PFSK-1 (cell line): Measurements from ENCODE around the gene GPLD1.

Experiments
- FOXP2 ChIP-seq: optimal IDR thresholded peaks from 2 replicates; pipeline ENCODE3; 2011; ENCODE audit warnings: borderline replicate concordance, control low read depth, inconsistent platforms; ENCODE audit not compliant: insufficient read depth; ENCODE audit errors: extremely low read length, extremely low read depth
- POLR2AphosphoS5 ChIP-seq: IDR thresholded peaks from 2 replicates; pipeline ENCODE4 v1.6.1; 2012; ENCODE audit warnings: low read depth, mild to moderate bottlenecking, control low read depth, low read length, moderate library complexity
- SIN3A ChIP-seq: IDR thresholded peaks from 2 replicates; pipeline ENCODE4 v1.6.1; 2012; ENCODE audit warnings: mild to moderate bottlenecking, low read length, moderate library complexity, borderline replicate concordance; ENCODE audit not compliant: insufficient read depth
- TAF1 ChIP-seq: IDR thresholded peaks from 2 replicates; pipeline ENCODE4 v1.6.1; 2012; ENCODE audit warnings: low read length, control low read depth, borderline replicate concordance; ENCODE audit not compliant: insufficient read depth
- TF ChIP-seq, protein P1 (sequence below), 2 experiments: IDR thresholded peaks; 2 replicates each; pipeline versions ENCODE4 v1.6.1 to v1.8.0; 2011 to 2012; ENCODE audit warnings: low read depth in 2 of 2, low read length in 2 of 2, control low read depth in 1 of 2, inconsistent platforms in 1 of 2, mild to moderate bottlenecking in 1 of 2, moderate library complexity in 1 of 2; ENCODE audit not compliant: insufficient read depth in 1 of 2

Gene GPLD1

DNA sequence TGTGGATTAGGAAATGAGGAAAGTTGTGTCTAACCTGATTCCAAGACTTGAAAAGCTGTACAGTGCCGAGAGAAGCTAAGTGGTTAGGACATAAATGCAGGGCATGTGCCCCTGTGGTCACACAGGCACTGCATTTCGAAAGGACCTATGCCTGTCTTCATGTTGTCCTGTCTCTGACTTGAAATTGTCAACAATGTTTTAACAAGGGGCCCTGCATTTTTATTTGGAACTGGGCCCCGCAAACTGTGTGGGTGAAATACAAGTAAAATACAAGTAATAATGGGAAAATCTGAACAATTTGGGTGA lies 47.8 kb downstream of the GPLD1 start:
- TF ChIP-seq POLR2AphosphoS5 (no peak), TAF1 (no peak), FOXP2 (no peak), SIN3A (no peak)
- TF ChIP-seq, protein P1, sequence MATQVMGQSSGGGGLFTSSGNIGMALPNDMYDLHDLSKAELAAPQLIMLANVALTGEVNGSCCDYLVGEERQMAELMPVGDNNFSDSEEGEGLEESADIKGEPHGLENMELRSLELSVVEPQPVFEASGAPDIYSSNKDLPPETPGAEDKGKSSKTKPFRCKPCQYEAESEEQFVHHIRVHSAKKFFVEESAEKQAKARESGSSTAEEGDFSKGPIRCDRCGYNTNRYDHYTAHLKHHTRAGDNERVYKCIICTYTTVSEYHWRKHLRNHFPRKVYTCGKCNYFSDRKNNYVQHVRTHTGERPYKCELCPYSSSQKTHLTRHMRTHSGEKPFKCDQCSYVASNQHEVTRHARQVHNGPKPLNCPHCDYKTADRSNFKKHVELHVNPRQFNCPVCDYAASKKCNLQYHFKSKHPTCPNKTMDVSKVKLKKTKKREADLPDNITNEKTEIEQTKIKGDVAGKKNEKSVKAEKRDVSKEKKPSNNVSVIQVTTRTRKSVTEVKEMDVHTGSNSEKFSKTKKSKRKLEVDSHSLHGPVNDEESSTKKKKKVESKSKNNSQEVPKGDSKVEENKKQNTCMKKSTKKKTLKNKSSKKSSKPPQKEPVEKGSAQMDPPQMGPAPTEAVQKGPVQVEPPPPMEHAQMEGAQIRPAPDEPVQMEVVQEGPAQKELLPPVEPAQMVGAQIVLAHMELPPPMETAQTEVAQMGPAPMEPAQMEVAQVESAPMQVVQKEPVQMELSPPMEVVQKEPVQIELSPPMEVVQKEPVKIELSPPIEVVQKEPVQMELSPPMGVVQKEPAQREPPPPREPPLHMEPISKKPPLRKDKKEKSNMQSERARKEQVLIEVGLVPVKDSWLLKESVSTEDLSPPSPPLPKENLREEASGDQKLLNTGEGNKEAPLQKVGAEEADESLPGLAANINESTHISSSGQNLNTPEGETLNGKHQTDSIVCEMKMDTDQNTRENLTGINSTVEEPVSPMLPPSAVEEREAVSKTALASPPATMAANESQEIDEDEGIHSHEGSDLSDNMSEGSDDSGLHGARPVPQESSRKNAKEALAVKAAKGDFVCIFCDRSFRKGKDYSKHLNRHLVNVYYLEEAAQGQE (IDR thresholded peaks at IDR 0.05; ENCODE audit: insufficient read depth in 1 of 2, low read depth in 2 of 2, low read length in 2 of 2) = no peak

DNA sequence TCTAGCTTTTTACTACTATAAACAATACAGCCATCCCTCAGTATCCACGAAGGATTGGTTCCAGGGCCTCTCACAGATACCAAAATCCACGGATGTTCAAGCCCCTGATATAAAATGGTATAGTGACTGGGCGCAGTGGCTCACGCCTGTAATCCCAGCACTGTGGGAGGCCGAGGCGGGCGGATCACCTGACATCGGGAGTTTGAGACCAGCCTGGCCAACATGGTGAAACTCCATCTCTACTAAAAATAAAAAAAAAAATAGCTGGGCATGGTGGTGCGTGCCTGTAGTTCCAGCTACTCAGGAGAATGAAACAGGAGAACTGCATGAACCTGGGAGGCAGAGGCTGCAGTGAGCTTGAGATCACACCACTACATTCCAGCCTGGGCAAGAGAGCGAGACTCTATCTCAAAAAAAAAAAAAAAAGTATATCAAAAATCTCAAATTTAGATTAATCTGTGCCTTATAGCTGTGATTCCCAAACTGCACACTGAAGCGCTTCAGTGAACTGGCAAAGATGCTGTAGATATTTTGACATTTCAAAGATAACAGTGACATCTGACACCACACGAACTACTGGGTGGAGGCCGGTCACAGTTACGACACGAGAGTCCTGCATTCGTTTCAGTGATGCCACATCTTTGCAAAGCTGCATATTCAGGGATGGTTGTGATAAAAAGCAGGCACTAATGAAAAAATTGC lies 48.3 kb downstream of the GPLD1 start:
- TF ChIP-seq SIN3A (no peak), TAF1 (no peak), FOXP2 (no peak), POLR2AphosphoS5 (no peak)
- TF ChIP-seq, protein P1 (IDR thresholded peaks at IDR 0.05; ENCODE audit: insufficient read depth in 1 of 2, low read depth in 2 of 2, low read length in 2 of 2) = no peak

DNA sequence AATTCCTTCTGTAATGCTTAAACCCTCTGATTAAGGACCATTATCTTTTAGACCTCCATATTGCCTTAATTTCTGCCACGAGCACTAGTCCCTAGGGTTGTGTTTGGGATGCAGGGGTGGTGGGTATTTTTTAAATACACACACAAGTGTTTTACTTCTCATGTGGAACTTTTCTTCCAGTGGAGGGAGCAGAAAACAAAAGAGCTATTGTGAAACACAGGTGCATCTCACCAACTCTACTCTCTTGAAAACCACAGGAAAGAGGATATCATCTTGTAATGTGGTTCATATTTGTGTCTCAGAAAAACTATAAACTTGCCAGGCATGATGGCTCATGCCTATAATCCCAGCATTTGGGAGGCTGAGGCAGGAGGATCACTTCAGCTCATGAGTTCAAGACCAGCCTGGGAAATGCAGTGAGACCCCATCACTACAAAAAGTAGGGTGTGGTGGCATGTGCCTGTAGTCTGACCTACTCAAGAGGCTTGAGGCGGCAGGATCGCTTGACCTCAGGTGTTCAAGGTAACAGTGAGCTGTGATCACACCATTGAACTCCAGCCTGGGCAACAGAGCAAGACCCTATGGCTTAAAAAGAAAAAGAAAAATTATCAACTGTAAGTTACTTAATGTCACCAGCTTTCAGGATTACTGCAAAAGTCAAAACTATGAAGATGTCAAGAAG lies 49.4 kb downstream of the GPLD1 start:
- no peak for TF ChIP-seq FOXP2
- TF ChIP-seq TAF1 = no peak
- TF ChIP-seq, protein P1 (IDR thresholded peaks at IDR 0.05; ENCODE audit: insufficient read depth in 1 of 2, low read depth in 2 of 2, low read length in 2 of 2) = no peak
- TF ChIP-seq POLR2AphosphoS5 = no peak
- TF ChIP-seq SIN3A = no peak

DNA sequence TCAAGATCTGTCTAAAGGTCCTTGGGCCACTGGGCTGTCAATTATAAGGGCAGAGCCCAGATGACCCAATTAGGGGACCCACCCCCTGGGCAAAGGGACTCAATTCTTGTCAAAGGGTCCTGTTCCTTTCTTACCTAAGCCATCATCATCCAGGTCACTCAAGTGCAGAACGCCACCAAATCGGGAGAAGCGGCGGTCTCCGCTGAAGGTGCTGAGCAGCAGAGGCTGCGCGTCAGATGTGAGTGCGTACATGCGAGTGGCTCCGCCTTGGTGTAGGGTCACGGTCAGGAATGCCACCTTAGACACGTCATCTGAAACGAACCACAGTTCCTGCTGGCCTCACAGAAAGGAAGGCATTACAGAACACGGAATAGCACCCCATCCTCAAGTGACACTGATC lies 52.4 kb downstream of the GPLD1 start:
- TF ChIP-seq, protein P1 (IDR thresholded peaks at IDR 0.05; ENCODE audit: insufficient read depth in 1 of 2, low read depth in 2 of 2, low read length in 2 of 2) = no peak
- no peak for TF ChIP-seq TAF1
- TF ChIP-seq POLR2AphosphoS5 = no peak
- TF ChIP-seq FOXP2 = no peak
- no peak for TF ChIP-seq SIN3A
